Measurements from ENCODE around the gene CNTLN.
"Not testable (repeated sequence)": the region's sequence is repeated elsewhere in the genome, so short reads cannot be mapped to it uniquely, and the experiment has no call there.

Gene CNTLN

DNA sequence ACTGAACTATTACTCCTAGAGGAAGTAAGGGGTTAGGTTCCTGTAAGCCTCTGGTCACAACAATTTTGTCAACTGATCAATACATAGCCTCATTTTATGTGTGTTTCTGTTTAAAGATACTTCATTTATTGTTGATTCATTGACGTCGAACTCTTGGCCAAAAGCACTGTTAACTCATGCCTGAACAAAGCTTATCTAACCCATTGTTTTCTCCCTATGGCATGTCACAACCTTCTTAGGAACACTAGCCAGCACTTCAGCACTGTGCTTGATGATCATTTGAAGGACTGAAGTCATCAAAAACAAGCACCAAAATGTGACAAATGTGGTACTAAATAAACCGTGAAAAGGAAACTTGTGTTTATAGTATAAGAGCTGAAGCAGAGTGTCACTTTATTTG is 13.5 kb downstream of the CNTLN start:
- TF ChIP-seq ZNF274 (IDR thresholded peaks at IDR 0.05; ENCODE audit: low read depth, low read length): no peak
- no peak overlapping the region for H3K4me3 ChIP-seq (ENCODE audit: low read length)

DNA sequence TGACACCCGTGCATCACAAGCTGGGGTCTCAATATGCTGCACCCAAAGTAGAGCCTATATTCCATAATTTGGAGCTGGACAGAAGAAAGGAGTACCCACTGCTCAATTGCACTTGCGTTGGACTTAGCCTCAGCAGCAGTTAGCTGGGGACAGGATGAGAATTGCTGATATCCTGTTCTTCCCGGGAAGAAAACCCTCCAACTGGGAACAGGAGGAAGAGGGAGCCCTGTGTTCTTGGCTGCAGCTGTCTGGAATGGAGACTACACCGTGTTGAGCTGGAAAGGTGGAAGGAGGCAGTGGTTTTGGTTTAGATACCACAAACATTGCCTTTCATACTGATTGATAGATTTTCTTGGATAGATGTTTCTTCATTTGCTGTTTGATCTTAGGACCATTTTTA is 24.6 kb downstream of the CNTLN start:
- no peak for TF ChIP-seq ZNF274 (IDR thresholded peaks at IDR 0.05; ENCODE audit: low read depth, low read length)
- H3K4me3 ChIP-seq (ENCODE audit: low read length): no peak overlapping the region

DNA sequence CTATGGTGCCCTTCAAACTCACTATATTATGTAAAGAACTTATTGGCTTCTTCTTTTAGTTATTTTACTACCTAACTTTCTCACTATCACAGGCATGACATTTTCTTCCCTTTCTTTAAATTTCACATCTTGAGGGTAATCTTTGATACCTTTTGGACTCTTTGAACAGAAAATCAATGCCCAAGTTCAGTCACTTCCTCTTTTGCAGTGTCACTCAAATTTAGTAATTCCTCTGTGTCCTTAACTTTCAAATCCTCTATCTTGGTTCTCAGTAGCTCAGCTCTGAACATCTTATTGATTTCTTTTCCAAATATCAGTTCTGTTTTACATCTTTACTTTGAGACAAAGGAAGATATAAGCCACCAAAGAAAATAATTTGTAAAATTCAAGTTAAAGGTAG is 25.5 kb downstream of the CNTLN start:
- H3K4me3 ChIP-seq (ENCODE audit: low read length): no peak overlapping the region
- TF ChIP-seq ZNF274 (IDR thresholded peaks at IDR 0.05; ENCODE audit: low read depth, low read length): no peak

- H3K4me3 ChIP-seq (ENCODE audit: low read length): no peak overlapping the region
- no peak for TF ChIP-seq ZNF274 (IDR thresholded peaks at IDR 0.05; ENCODE audit: low read depth, low read length)
Measured at GRCh38 chr9:17165764-17166163, 30.9 kb downstream of the CNTLN start.

- TF ChIP-seq ZNF274 (IDR thresholded peaks at IDR 0.05; ENCODE audit: low read depth, low read length): no peak
- no peak overlapping the region for H3K4me3 ChIP-seq (ENCODE audit: low read length)
Measured at GRCh38 chr9:17166346-17166745, 31.5 kb downstream of the CNTLN start.

GRCh38 chr9:17171309-17172094 is 36.7 kb downstream of the CNTLN start:
- H3K4me3 ChIP-seq (ENCODE audit: low read length): no peak overlapping the region
- no peak for TF ChIP-seq ZNF274 (IDR thresholded peaks at IDR 0.05; ENCODE audit: low read depth, low read length)

DNA sequence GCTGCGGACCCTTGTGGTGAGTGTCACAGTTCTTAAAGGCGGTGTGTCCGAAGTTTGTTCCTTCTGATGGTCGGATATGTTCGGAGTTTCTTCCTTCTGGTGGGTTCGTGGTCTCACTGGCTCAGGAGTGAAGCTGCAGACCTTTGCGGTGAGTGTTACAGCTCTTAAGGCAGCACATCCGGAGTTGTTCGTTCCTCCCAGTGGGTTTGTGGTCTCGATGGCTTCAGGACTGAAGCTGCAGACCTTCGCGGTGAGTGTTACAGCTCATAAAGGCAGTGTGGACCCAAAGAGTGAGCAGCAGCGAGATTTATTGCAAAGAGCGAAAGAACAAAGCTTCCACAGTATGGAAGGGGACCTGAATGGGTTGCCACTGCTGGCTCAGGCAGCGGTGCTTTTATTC is 42.7 kb downstream of the CNTLN start:
- H3K4me3 ChIP-seq (ENCODE audit: low read length): not testable (repeated sequence)

- H3K4me3 ChIP-seq (ENCODE audit: low read length): no peak overlapping the region
- TF ChIP-seq ZNF274 (IDR thresholded peaks at IDR 0.05; ENCODE audit: low read depth, low read length): no peak
Measured at GRCh38 chr9:17185481-17186029, 50.7 kb downstream of the CNTLN start.

- TF ChIP-seq ZNF274 (IDR thresholded peaks at IDR 0.05; ENCODE audit: low read depth, low read length): no peak
- H3K4me3 ChIP-seq (ENCODE audit: low read length): no peak overlapping the region
Measured at GRCh38 chr9:17191082-17191481, 56.2 kb downstream of the CNTLN start.

GRCh38 chr9:17204611-17205152 is 69.8 kb downstream of the CNTLN start:
- H3K4me3 ChIP-seq (ENCODE audit: low read length): no peak overlapping the region

GRCh38 chr9:17216011-17216410 is 81.2 kb downstream of the CNTLN start:
- no peak for TF ChIP-seq ZNF274 (IDR thresholded peaks at IDR 0.05; ENCODE audit: low read depth, low read length)
- H3K4me3 ChIP-seq (ENCODE audit: low read length): no peak overlapping the region

More at GRCh38 chr9:17204611-17205152, 69.8 kb downstream of the CNTLN start:
- no peak for TF ChIP-seq ZNF274 (IDR thresholded peaks at IDR 0.05; ENCODE audit: low read depth, low read length)

GRCh38 chr9:17216646-17217045 is 81.8 kb downstream of the CNTLN start:
- TF ChIP-seq ZNF274 (IDR thresholded peaks at IDR 0.05; ENCODE audit: low read depth, low read length): no peak
- H3K4me3 ChIP-seq (ENCODE audit: low read length): no peak overlapping the region

DNA sequence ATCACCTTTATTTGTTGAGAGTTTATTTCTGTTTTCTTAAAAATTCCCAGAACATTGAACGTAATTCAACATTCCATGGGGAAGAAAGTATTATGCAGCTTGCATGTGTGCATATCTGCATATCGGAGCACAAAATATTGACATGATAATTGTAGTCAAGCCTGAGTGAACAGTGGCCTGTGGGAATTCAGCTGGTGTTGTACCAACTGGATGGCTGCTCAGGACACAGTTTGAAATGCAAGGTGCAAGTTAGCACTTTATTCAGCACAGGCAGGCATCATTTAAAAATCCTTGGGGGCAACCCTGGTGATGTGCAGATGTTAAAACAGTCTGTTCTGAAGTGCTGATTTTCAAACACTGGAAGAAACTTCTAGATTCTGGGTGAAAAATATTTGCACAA is 82.4 kb downstream of the CNTLN start:
- TF ChIP-seq ZNF274 (IDR thresholded peaks at IDR 0.05; ENCODE audit: low read depth, low read length): no peak
- no peak overlapping the region for H3K4me3 ChIP-seq (ENCODE audit: low read length)

- no peak for TF ChIP-seq ZNF274 (IDR thresholded peaks at IDR 0.05; ENCODE audit: low read depth, low read length)
- H3K4me3 ChIP-seq (ENCODE audit: low read length): no peak overlapping the region
Measured at GRCh38 chr9:17219261-17219660, 84.4 kb downstream of the CNTLN start.

GRCh38 chr9:17222932-17223331 is 88.1 kb downstream of the CNTLN start:
- H3K4me3 ChIP-seq (ENCODE audit: low read length): no peak overlapping the region
- no peak for TF ChIP-seq ZNF274 (IDR thresholded peaks at IDR 0.05; ENCODE audit: low read depth, low read length)
